ENCODE data around the gene RGS16.
A peak's percentile ranks its signal among the peaks of the same experiment; 100 is the strongest.

RGS16 gene

GRCh38 chr1:182611326-182611725 is 7.1 kb upstream of the RGS16 start:
- DNase-seq (ENCODE audit: low read depth, low spot score) = no peak
- in situ Hi-C loops (cut with HindIII; ENCODE audit: low sequenced_read_pairs) = no loop called here
- no peak overlapping the region for H3K4me3 ChIP-seq (ENCODE audit: low read depth, low read length)
- no peak for TF ChIP-seq CTCF (IDR thresholded peaks at IDR 0.05; ENCODE audit: low read depth, low read length)

GRCh38 chr1:182610606-182611194 is 6.5 kb upstream of the RGS16 start:
- no peak for TF ChIP-seq CTCF (IDR thresholded peaks at IDR 0.05; ENCODE audit: low read depth, low read length)
- in situ Hi-C loops (cut with HindIII; ENCODE audit: low sequenced_read_pairs) = no loop called here
- DNase-seq (ENCODE audit: low read depth, low spot score) = no peak
- no peak overlapping the region for H3K4me3 ChIP-seq (ENCODE audit: low read depth, low read length)

- DNase-seq (ENCODE audit: low read depth, low spot score) = peak; percentile 41
- in situ Hi-C loops (cut with HindIII; ENCODE audit: low sequenced_read_pairs) = no loop called here
- no peak overlapping the region for H3K4me3 ChIP-seq (ENCODE audit: low read depth, low read length)
- TF ChIP-seq CTCF (IDR thresholded peaks at IDR 0.05; ENCODE audit: low read depth, low read length) = no peak
Measured at GRCh38 chr1:182608845-182609610, 4.8 kb upstream of the RGS16 start.

GRCh38 chr1:182608236-182608635 is 4.0 kb upstream of the RGS16 start:
- in situ Hi-C loops (cut with HindIII; ENCODE audit: low sequenced_read_pairs) = no loop called here
- no peak for DNase-seq (ENCODE audit: low read depth, low spot score)
- no peak overlapping the region for H3K4me3 ChIP-seq (ENCODE audit: low read depth, low read length)
- no peak for TF ChIP-seq CTCF (IDR thresholded peaks at IDR 0.05; ENCODE audit: low read depth, low read length)

GRCh38 chr1:182607566-182607965 is 3.4 kb upstream of the RGS16 start:
- in situ Hi-C loops (cut with HindIII; ENCODE audit: low sequenced_read_pairs) = no loop called here
- H3K4me3 ChIP-seq (ENCODE audit: low read depth, low read length) = no peak overlapping the region
- no peak for DNase-seq (ENCODE audit: low read depth, low spot score)
- TF ChIP-seq CTCF (IDR thresholded peaks at IDR 0.05; ENCODE audit: low read depth, low read length) = no peak

GRCh38 chr1:182603646-182604174 is 479 bp downstream of the RGS16 start:
- DNase-seq (ENCODE audit: low read depth, low spot score) = no peak
- no peak for TF ChIP-seq CTCF (IDR thresholded peaks at IDR 0.05; ENCODE audit: low read depth, low read length)
- peak overlapping the region; percentile 66 for H3K4me3 ChIP-seq (ENCODE audit: low read depth, low read length)
- in situ Hi-C loops (cut with HindIII; ENCODE audit: low sequenced_read_pairs) = no loop called here
